Measurements from ENCODE around the gene C1orf74. TPM values are rescaled to one million over a fixed set of nuclear protein-coding genes. Genes with fewer than 3 reads are reported as not detected.

Gene C1orf74
- total and polyA plus RNA-seq, 2 donors (not counting 3 experiments of a cell fraction or from before 2014, with no cell fraction given) = 2.4 to 3.0 TPM

GRCh38 chr1:209746451-209747165 is 37.8 kb downstream of the C1orf74 start:
- H3K9me1 ChIP-seq (replicated peaks; ENCODE audit: control insufficient read depth, extremely low read depth, insufficient read depth, low read length) = no peaks in the 10 kb centered on the region
- H3K4me3 ChIP-seq (replicated peaks in 1 of 3; ENCODE audit: insufficient read depth in 1 of 3, low read depth in 1 of 3, low read length in 3 of 3) = no peak overlapping the region
- H3K9me3 ChIP-seq (replicated peaks; ENCODE audit: control insufficient read depth, insufficient read depth, low read length) = no peaks in the 10 kb centered on the region
- dilution Hi-C loops (cut with MboI; ENCODE audit: extremely low pct_ligation_motif_present, low sequenced_read_pairs) (no loop called here), intact Hi-C loops (cut with micrococcal nuclease) (loop anchor here (1.0 to 5.0 kb wide), 10 partner anchors 23 to 241 kb away; partner anchors contain the start of gene C1orf74)
- no peaks in the 10 kb centered on the region for H4K20me1 ChIP-seq (replicated peaks; ENCODE audit: control insufficient read depth, extremely low read depth, insufficient read depth, low read length)
- no peaks in the 10 kb centered on the region for H3K79me2 ChIP-seq (ENCODE audit: control insufficient read depth, insufficient read depth, low read length)
- H3K4me2 ChIP-seq (ENCODE audit: insufficient read depth, low read length) = no peak overlapping the region
- ChIA-PET CTCF (interaction anchor here (0.7 to 2.3 kb wide), 4 partner anchors 12 to 177 kb away, joined by 3 to 24 read pairs (median 4); no protein-coding TSS in a partner anchor), POLR2A (no interaction called here)
- H3K36me3 ChIP-seq (ENCODE audit: control insufficient read depth in 2 of 2, extremely low read depth in 1 of 2, insufficient read depth in 2 of 2, low read length in 2 of 2) = no peaks in the 10 kb centered on the region
- H3K4me1 ChIP-seq (ENCODE audit: control insufficient read depth, extremely low read depth, insufficient read depth, low read length) = no peaks in the 10 kb centered on the region
- H3K27ac ChIP-seq (ENCODE audit: insufficient read depth, low read depth, low read length) = no peak overlapping the region
- no TSS peak for BruUV-seq (replicated peaks)
- H3K9ac ChIP-seq (replicated peaks; ENCODE audit: extremely low read depth, insufficient read depth, low read length) = no peak overlapping the region
- H3K27me3 ChIP-seq (ENCODE audit: control insufficient read depth in 2 of 2, insufficient read depth in 2 of 2, low read length in 2 of 2) = peaks cover 0 to 7% of the 10 kb centered on the region in 2 experiments
- DNase-seq (ENCODE audit: low read depth, low spot score) (no peak), FAIRE-seq (no peak)
- H2AFZ ChIP-seq (ENCODE audit: low read depth, low read length) = no peak overlapping the region
- TF ChIP-seq POLR2A (IDR thresholded peaks at IDR 0.05; ENCODE audit: low read depth, low read length) (no peak), POLR2AphosphoS5 (IDR thresholded peaks at IDR 0.05; ENCODE audit: insufficient read depth, low read depth, low read length) (no peak), JUN (IDR thresholded peaks at IDR 0.05; ENCODE audit: borderline replicate concordance, insufficient read depth, insufficient read length, low read depth) (no peak), MYC (IDR thresholded peaks at IDR 0.05; ENCODE audit: low read depth, low read length) (no peak), MAX (IDR thresholded peaks at IDR 0.05; ENCODE audit: insufficient read depth, insufficient read length) (no peak), CTCF (IDR thresholded peaks at IDR 0.05; ENCODE audit: extremely low read depth in 1 of 2, insufficient read depth in 1 of 2, low read depth in 1 of 2, low read length in 2 of 2) (no peak), EZH2 (IDR thresholded peaks at IDR 0.05; ENCODE audit: borderline replicate concordance, low read depth, low read length, severe bottlenecking) (no peak), FOS (IDR thresholded peaks at IDR 0.05; ENCODE audit: borderline replicate concordance, insufficient read depth, low read length) (no peak)
